Measurements from ENCODE around the gene HMOX2.

Gene HMOX2

GRCh38 chr16:4481526-4481925 lies 5.3 kb downstream of the HMOX2 start (continued):
- TF ChIP-seq ZNF565 (CRISPR knock-in tag; conservative IDR thresholded peaks at IDR 0.05; ENCODE audit: low read depth): no peak

- no peak for TF ChIP-seq RARB (CRISPR knock-in tag; IDR thresholded peaks at IDR 0.05)
- TF ChIP-seq ESRRG (CRISPR knock-in tag; IDR thresholded peaks at IDR 0.05): no peak
- no peak for TF ChIP-seq BACH2 (CRISPR knock-in tag; IDR thresholded peaks at IDR 0.05; ENCODE audit: borderline replicate concordance)
- no peak for TF ChIP-seq ZNF70 (CRISPR knock-in tag; IDR thresholded peaks at IDR 0.05)
- no peak for TF ChIP-seq ZNF8 (CRISPR knock-in tag; IDR thresholded peaks at IDR 0.05)
- no peak for TF ChIP-seq CSDC2 (CRISPR knock-in tag; IDR thresholded peaks at IDR 0.05)
- no peak for TF ChIP-seq ZFP30 (CRISPR knock-in tag; IDR thresholded peaks at IDR 0.05)
- no peak for TF ChIP-seq SNAI2 (CRISPR knock-in tag; IDR thresholded peaks at IDR 0.05)
- TF ChIP-seq TSHZ2 (CRISPR knock-in tag; IDR thresholded peaks at IDR 0.05): no peak
- no peak for TF ChIP-seq TOX (CRISPR knock-in tag; IDR thresholded peaks at IDR 0.05; ENCODE audit: borderline replicate concordance)
- TF ChIP-seq PATZ1 (CRISPR knock-in tag; IDR thresholded peaks at IDR 0.05; ENCODE audit: borderline replicate concordance): no peak
- TF ChIP-seq ARNTL (CRISPR knock-in tag; IDR thresholded peaks at IDR 0.05; ENCODE audit: borderline replicate concordance, low read depth): no peak
- no peak for TF ChIP-seq CSRNP3 (CRISPR knock-in tag; IDR thresholded peaks at IDR 0.05)
- TF ChIP-seq PPARA (CRISPR knock-in tag; IDR thresholded peaks at IDR 0.05; ENCODE audit: borderline replicate concordance): no peak
- TF ChIP-seq TCF4 (CRISPR knock-in tag; IDR thresholded peaks at IDR 0.05; ENCODE audit: borderline replicate concordance): no peak
- TF ChIP-seq ZFP3 (CRISPR knock-in tag; IDR thresholded peaks at IDR 0.05): no peak
- no peak for TF ChIP-seq OSR1 (CRISPR knock-in tag; IDR thresholded peaks at IDR 0.05)
- no peak for TF ChIP-seq ZC3H10 (CRISPR knock-in tag; IDR thresholded peaks at IDR 0.05)
Measured at GRCh38 chr16:4481963-4482362, 5.8 kb downstream of the HMOX2 start.

GRCh38 chr16:4486126-4486893 lies 10.1 kb downstream of the HMOX2 start:
- no peak for ATAC-seq
- TF ChIP-seq ARNTL (CRISPR knock-in tag; IDR thresholded peaks at IDR 0.05; ENCODE audit: borderline replicate concordance, low read depth) (no peak), ZFP3 (CRISPR knock-in tag; IDR thresholded peaks at IDR 0.05) (no peak), POU6F1 (CRISPR knock-in tag; IDR thresholded peaks at IDR 0.05; ENCODE audit: borderline replicate concordance, low read depth) (no peak), CSDC2 (CRISPR knock-in tag; IDR thresholded peaks at IDR 0.05) (no peak), ZC3H10 (CRISPR knock-in tag; IDR thresholded peaks at IDR 0.05) (no peak), SNAI2 (CRISPR knock-in tag; IDR thresholded peaks at IDR 0.05) (no peak), PATZ1 (CRISPR knock-in tag; IDR thresholded peaks at IDR 0.05; ENCODE audit: borderline replicate concordance) (no peak), OSR1 (CRISPR knock-in tag; IDR thresholded peaks at IDR 0.05) (no peak), BACH2 (CRISPR knock-in tag; IDR thresholded peaks at IDR 0.05; ENCODE audit: borderline replicate concordance) (no peak), CSRNP3 (CRISPR knock-in tag; IDR thresholded peaks at IDR 0.05) (no peak), GLIS3 (CRISPR knock-in tag; IDR thresholded peaks at IDR 0.05) (no peak), CREB5 (CRISPR knock-in tag; IDR thresholded peaks at IDR 0.05; ENCODE audit: low read depth) (no peak), ZNF8 (CRISPR knock-in tag; IDR thresholded peaks at IDR 0.05) (no peak), ESRRG (CRISPR knock-in tag; IDR thresholded peaks at IDR 0.05) (no peak), PPARA (CRISPR knock-in tag; IDR thresholded peaks at IDR 0.05; ENCODE audit: borderline replicate concordance) (no peak), ISL1 (CRISPR knock-in tag; IDR thresholded peaks at IDR 0.05) (no peak)

More at GRCh38 chr16:4481963-4482362, 5.8 kb downstream of the HMOX2 start:
- no peak for ATAC-seq

Measured in SK-N-SH treated with all-trans-retinoic acid at 6 μM for 48 hours (cell line).